Measurements from ENCODE around the gene FNDC1. TPM values are rescaled to one million over a fixed set of nuclear protein-coding genes. Genes with fewer than 3 reads are reported as not detected.
A peak's percentile ranks its signal among the peaks of the same experiment; 100 is the strongest.

FNDC1 gene
- total and polyA plus RNA-seq, 3 donors from 2014 or later: 0.87 to 4.9 (median 1.7) TPM

GRCh38 chr6:159262586-159262985 lies 93.4 kb downstream of the FNDC1 start:
- Histone ChIP-seq H3K4me1 (no peaks in the 10 kb centered on the region), H3K9me3 (no peaks in the 10 kb centered on the region), H3K4me3 (no peak overlapping the region), H3K36me3 (ENCODE audit: low read depth, missing control alignments) (no peaks in the 10 kb centered on the region), H3K27me3 (no peaks in the 10 kb centered on the region), H3K27ac (no peak overlapping the region)
- DNase-seq: no peak
- TF ChIP-seq POLR2A (IDR thresholded peaks at IDR 0.05): no peak
- TF ChIP-seq CTCF (IDR thresholded peaks at IDR 0.05): no peak
- 69 to 71% methylated on average over 2 of the region's 2 CpGs for WGBS, 2 donors
- intact Hi-C loops (cut with DNase I; ENCODE audit: low total_unique reads): no loop called here

GRCh38 chr6:159267165-159267564 lies 98.0 kb downstream of the FNDC1 start:
- no peaks in the 10 kb centered on the region for H3K36me3 ChIP-seq (ENCODE audit: low read depth, missing control alignments)
- H3K27me3 ChIP-seq: no peaks in the 10 kb centered on the region
- H3K27ac ChIP-seq: no peak overlapping the region
- H3K4me1 ChIP-seq: no peaks in the 10 kb centered on the region
- 39 to 58% methylated on average over 4 of the region's 4 CpGs for WGBS, 2 donors
- no peak overlapping the region for H3K4me3 ChIP-seq
- no peak for TF ChIP-seq POLR2A (IDR thresholded peaks at IDR 0.05)
- no peak for TF ChIP-seq CTCF (IDR thresholded peaks at IDR 0.05)
- DNase-seq: peak; percentile 42
- H3K9me3 ChIP-seq: no peaks in the 10 kb centered on the region
- intact Hi-C loops (cut with DNase I; ENCODE audit: low total_unique reads): no loop called here

- H3K4me1 ChIP-seq: no peaks in the 10 kb centered on the region
- no peak overlapping the region for H3K4me3 ChIP-seq
- no peaks in the 10 kb centered on the region for H3K9me3 ChIP-seq
- DNase-seq: no peak
- H3K27me3 ChIP-seq: no peaks in the 10 kb centered on the region
- TF ChIP-seq CTCF (IDR thresholded peaks at IDR 0.05) (no peak), POLR2A (IDR thresholded peaks at IDR 0.05) (no peak)
- H3K27ac ChIP-seq: no peak overlapping the region
- intact Hi-C loops (cut with DNase I; ENCODE audit: low total_unique reads): no loop called here
- WGBS, 2 donors: 90 to 94% methylated on average over 1 of the region's 1 CpG
- no peaks in the 10 kb centered on the region for H3K36me3 ChIP-seq (ENCODE audit: low read depth, missing control alignments)
These were observed 99.3 kb downstream of the FNDC1 start for GRCh38 chr6:159268511-159268910.

- WGBS, 2 donors: 90 to 93% methylated on average over 10 of the region's 10 CpGs
- TF ChIP-seq CTCF (IDR thresholded peaks at IDR 0.05) (no peak), POLR2A (IDR thresholded peaks at IDR 0.05) (no peak)
- no peak for DNase-seq
- H3K36me3 ChIP-seq (ENCODE audit: low read depth, missing control alignments): no peaks in the 10 kb centered on the region
- no peak overlapping the region for H3K4me3 ChIP-seq
- no peaks in the 10 kb centered on the region for H3K9me3 ChIP-seq
- no peaks in the 10 kb centered on the region for H3K27me3 ChIP-seq
- no peaks in the 10 kb centered on the region for H3K4me1 ChIP-seq
- intact Hi-C loops (cut with DNase I; ENCODE audit: low total_unique reads): no loop called here
- no peak overlapping the region for H3K27ac ChIP-seq
These were observed 102.1 kb downstream of the FNDC1 start for GRCh38 chr6:159271257-159271656.

GRCh38 chr6:159278626-159279025 lies 109.4 kb downstream of the FNDC1 start:
- TF ChIP-seq CTCF (IDR thresholded peaks at IDR 0.05): no peak
- TF ChIP-seq POLR2A (IDR thresholded peaks at IDR 0.05): no peak
- Histone ChIP-seq H3K36me3 (ENCODE audit: low read depth, missing control alignments) (no peaks in the 10 kb centered on the region), H3K27ac (no peak overlapping the region), H3K4me1 (no peaks in the 10 kb centered on the region), H3K9me3 (no peaks in the 10 kb centered on the region), H3K27me3 (no peaks in the 10 kb centered on the region), H3K4me3 (no peak overlapping the region)
- DNase-seq: no peak
- intact Hi-C loops (cut with DNase I; ENCODE audit: low total_unique reads): no loop called here
